Activated naive CD4-positive, alpha-beta T cell treated with anti-CD3 and anti-CD28 coated beads, Interleukin-2, amount 50 U/mL, for 24 hours (primary cell): ENCODE measurements around the gene KLHDC10.
"Not testable (repeated sequence)": the region's sequence is repeated elsewhere in the genome, so short reads cannot be mapped to it uniquely, and the experiment has no call there.

Experiments
- H3K27ac Mint-ChIP-seq: one replicate; pipeline ENCODE4 v1.8.0; 2021; ENCODE audit warnings: mild to moderate bottlenecking, mixed read lengths
- H3K27me3 Mint-ChIP-seq: one replicate; pipeline ENCODE4 v1.8.0; 2021; ENCODE audit warnings: mixed read lengths
- H3K36me3 Mint-ChIP-seq: one replicate; pipeline ENCODE4 v1.8.0; 2021; ENCODE audit warnings: mixed read lengths
- H3K4me1 Mint-ChIP-seq: one replicate; pipeline ENCODE4 v1.8.0; 2021; ENCODE audit warnings: mixed read lengths
- H3K4me3 Mint-ChIP-seq: one replicate; pipeline ENCODE4 v1.8.0; 2021; ENCODE audit warnings: mild to moderate bottlenecking, mixed read lengths
- H3K9me3 Mint-ChIP-seq: one replicate; pipeline ENCODE4 v1.8.0; 2021; ENCODE audit warnings: mixed read lengths

The KLHDC10 gene

DNA sequence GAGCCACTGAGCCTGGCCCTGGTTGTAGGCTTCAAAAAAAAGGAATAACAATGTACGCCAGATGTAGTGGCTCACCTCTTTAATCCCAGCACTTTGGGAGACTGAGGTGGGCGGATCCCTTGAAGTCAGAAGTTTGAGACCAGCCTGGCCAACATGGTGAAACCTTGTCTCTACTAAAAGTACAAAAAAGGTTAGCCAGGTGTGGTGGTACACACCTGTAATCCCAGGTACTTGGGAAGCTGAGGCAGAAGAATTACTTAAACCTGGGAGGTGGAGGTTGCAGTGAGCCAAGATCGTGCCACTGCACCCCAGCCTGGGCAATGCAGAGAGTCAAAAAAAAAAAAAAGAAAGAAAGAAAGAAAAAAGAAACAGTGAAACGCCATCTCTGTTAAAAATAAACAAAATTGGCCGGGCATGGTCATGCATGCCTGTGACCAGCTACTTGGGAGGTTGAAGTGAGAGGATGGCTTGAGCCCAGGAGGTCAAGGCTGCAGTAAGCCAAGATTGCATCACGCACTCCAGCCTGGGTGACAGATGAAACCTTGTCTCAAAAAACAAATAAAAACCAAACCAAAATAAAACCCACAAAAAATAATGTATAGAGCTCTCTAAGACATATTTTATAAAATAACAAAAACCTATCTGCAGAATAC lies 4.7 kb upstream of the KLHDC10 start:
- Mint-ChIP-seq H3K27me3 (no peaks in the 10 kb centered on the region), H3K9me3 (no peaks in the 10 kb centered on the region), H3K27ac (no peak overlapping the region), H3K36me3 (no peaks in the 10 kb centered on the region), H3K4me3 (no peak overlapping the region), H3K4me1 (peaks cover 8% of the 10 kb centered on the region)

DNA sequence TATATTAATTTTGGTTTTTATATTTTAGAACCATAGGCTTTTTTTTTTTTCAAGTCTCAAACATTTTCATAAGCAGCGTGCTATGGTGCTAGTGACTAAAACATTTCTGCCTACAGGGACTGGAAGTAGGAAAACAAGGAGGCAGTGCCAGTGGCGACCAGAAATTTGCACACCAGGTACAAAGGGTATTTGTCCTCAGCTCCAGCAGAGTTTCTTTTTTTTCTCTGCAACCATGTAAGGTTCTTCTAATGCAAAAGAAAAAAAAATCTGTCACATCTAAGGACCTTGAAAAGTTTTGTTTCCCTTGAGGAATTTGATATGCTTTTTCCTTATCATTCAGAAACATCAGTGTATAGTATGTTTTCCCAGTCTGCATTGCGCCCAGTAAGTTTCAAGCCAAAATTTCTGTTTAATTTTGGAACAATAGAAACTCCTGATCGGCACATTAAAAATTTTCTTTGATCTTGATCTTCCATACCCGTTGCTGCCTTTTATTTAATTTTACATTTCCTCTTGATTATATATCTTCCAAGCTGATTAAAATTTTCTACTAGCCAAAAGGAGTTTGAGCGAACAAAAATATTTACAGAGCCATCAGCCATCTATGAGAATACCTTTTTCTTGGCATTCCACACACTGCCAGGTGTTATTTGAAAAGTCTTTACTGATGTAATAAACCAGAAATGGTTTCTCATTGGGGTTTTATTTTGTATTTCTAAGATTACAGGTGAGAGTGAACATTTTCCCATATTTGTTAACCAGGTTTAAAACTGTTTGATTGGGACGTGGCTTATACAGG lies 956 bp upstream of the KLHDC10 start:
- Mint-ChIP-seq H3K4me3 (peak overlapping the region; percentile 98), H3K27ac (peak overlapping the region; percentile 96), H3K36me3 (peaks cover 3% of the 10 kb centered on the region), H3K27me3 (no peaks in the 10 kb centered on the region), H3K4me1 (peaks cover 39% of the 10 kb centered on the region), H3K9me3 (no peaks in the 10 kb centered on the region)

DNA sequence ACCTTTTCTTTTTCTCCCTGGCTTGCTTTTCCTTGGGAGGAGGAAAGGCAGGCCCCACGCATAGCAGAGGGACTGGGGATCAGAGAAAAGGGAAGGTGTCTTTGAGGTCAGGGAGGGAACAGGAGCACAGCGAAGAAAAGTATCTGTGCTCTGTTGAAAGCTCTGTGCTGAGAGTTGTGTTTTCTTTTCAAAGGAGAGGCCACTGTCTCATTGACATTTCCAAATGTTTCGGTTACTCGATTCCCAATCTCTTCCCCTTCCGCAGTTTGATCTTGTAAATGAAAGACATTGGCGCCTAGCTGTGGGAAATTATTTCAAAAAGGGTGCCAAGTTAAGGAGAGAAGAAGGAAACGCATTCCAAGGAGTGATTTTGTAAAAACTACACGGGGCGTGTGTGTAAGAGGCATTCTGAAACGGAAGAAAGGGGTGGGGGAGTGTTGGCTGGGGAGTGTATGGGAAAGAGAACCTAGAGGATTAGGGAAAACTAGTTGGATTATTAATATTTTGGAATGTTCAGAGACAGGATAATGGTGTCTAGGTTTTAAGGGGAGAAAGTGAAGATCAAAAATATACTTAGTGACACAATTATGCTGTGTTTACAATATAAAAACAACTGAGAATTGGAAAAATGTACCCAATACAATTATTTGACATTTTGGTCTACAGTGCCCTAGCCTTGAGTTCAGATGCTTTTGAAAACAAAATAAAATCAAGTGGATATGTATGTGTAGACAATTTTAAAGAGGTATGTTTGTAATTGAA lies 708 bp downstream of the KLHDC10 start:
- no peaks in the 10 kb centered on the region for H3K9me3 Mint-ChIP-seq
- no peaks in the 10 kb centered on the region for H3K27me3 Mint-ChIP-seq
- peak overlapping the region; percentile 83 for H3K27ac Mint-ChIP-seq
- peak overlapping the region; percentile 98 for H3K4me3 Mint-ChIP-seq
- peaks cover 3% of the 10 kb centered on the region for H3K36me3 Mint-ChIP-seq
- peaks cover 53% of the 10 kb centered on the region for H3K4me1 Mint-ChIP-seq

DNA sequence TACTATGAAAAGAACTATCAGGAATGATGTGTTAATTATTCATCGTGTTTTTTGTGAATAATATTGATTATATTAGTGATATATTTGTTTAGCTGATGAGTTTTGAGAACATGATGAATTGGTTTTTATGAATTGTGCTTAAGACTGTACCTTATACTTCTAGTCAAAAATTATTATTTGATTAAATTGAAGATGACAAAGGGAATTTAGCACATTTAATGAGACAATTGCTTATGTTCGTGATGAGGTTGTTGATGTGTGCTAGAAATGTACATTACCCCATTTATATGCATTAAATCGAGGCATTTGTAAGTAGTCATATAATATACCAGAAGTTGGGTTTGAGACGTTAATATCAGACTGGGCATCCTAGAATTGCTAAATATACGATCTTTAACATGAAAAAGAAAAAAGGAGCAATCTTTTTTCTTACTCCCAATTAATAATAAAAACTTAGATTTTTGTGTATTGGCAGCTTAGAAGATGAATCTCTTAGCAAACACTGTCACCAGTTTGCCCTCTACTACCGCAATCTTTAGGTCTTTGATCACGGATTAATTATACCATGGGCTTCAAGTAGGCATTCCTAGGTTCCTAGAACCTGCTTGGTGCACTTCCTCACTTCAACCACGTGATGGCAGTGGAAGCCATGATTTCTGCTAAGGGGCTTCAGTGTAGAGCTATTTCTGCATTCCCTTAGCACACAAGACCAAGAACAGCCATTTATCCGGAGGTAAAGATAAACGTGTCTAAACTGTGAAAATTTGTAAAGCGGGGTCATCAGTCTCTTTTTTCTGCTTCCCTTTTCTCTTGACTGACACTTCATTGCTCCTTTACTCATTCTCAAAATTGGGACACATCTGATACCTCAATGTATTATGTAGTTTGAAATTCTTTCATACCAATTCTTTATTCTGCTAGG lies 1.6 kb downstream of the KLHDC10 start:
- no peak overlapping the region for H3K27ac Mint-ChIP-seq
- no peaks in the 10 kb centered on the region for H3K9me3 Mint-ChIP-seq

DNA sequence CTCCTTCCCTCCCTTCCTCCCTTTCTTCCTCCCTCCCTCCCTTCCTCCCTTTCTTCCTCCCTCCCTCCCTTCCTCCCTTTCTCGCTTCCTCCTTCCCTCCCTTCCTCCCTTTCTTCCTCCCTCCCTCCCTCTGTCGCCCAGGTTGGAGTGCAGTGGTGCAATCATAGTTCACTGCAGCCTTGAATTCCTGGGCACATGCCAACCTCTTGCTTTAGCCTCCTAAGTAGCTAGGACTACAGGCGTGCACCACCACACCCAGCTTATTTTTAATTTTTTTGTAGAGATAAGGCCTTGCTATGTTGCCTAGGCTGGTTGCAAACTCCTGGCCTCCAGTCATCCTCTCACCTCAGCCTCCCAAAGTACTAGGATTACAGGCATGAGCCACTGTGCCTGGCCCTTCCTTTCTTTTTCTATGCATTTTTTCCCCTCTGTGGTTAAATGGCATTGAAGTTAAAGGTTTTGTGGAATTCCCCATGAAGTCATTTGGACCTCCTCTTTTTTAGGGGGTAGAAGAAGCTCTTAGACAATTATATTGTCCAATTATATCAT lies 9.6 kb downstream of the KLHDC10 start:
- no peak overlapping the region for H3K27ac Mint-ChIP-seq
- H3K27me3 Mint-ChIP-seq = no peaks in the 10 kb centered on the region
- peaks cover 14% of the 10 kb centered on the region for H3K36me3 Mint-ChIP-seq
- H3K4me1 Mint-ChIP-seq = peaks cover 51% of the 10 kb centered on the region
- no peaks in the 10 kb centered on the region for H3K9me3 Mint-ChIP-seq
- H3K4me3 Mint-ChIP-seq = no peak overlapping the region

More for the DNA sequence above, 1.6 kb downstream of the KLHDC10 start:
- no peaks in the 10 kb centered on the region for H3K27me3 Mint-ChIP-seq
- peaks cover 57% of the 10 kb centered on the region for H3K4me1 Mint-ChIP-seq
- H3K4me3 Mint-ChIP-seq = peak overlapping the region; percentile 98
- H3K36me3 Mint-ChIP-seq = peaks cover 3% of the 10 kb centered on the region

DNA sequence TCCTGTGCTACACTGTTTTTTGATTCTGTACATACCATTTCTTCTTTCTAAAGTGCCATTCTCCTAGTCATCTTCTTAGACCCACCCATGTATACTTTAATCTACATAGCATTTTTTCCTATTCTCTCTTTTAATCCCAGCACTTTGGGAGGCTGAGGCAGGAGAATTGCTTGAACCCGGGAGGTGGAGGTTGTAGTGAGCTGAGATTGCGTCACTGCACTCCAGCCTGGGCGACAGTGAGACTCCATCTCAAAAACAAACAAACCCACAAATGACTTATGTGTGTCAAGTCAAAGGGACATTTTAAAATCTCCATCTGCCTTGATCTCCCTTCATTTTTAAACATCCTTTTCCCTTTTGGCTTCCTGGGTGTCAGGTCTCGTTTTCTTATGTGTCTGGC lies 13.2 kb downstream of the KLHDC10 start:
- H3K9me3 Mint-ChIP-seq, H3K4me3 Mint-ChIP-seq, H3K27ac Mint-ChIP-seq, H3K27me3 Mint-ChIP-seq: not testable (repeated sequence)
- Mint-ChIP-seq H3K4me1 (peaks cover 47% of the 10 kb centered on the region), H3K36me3 (peaks cover 14% of the 10 kb centered on the region)

DNA sequence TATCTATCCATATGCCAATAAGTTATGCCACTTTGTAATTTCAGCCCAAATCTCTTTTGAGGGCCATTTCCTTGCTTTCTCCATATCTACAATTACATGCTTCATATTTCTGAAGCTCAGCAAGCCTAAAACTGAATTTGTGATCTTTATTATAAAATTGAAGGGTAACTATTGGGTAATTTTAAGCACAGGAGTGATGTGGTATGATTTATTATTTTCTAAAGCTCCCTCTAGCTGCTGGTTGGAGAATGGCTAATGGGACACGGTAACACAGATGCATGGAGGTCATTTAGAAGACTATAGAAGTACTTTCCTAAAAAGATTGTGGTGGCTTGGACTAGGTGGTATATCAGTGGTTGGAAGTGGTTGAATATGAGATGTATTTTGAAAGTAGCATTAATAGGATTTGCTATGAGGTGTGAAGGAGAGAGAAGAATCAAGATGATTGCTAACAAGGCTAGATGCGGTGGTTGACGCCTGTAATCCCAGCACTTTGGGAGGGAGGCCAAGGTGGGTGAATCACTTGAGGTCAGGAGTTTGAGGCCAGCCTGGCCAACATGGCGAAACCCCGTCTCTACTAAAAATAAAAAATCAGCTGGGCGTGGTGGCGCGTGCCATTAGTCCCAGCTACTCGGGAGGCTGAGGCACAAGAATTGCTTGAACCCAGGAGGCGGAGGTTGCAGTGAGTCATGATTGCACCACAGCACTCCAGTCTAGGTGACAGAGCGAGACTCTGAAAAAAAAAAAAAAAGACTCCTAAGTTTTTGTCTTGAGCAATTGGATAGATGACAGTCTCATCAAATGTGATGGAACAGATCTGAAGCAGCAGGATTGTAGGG lies 13.9 kb downstream of the KLHDC10 start:
- H3K4me3 Mint-ChIP-seq = no peak overlapping the region

DNA sequence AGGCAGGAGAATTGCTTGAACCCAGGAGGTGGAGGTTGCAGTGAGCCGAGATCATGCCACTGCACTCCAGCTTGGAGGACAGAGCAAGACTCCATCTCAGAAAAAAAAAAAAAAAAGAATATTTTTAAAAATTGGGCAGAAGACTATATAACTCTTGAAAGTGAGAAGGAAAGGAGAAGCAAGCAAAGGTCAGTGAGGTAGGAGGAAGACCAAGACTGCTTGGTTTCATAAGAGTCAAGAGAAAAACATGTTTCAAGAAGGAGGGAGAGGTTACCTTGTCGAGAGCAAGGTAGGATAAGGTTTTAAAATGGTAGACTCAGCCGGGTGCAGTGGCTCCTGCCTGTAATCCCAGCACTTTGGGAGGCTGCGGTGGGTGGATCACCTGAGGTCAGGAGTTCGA lies 14.9 kb downstream of the KLHDC10 start:
- not testable (repeated sequence) for H3K4me3 Mint-ChIP-seq, H3K9me3 Mint-ChIP-seq, H3K27ac Mint-ChIP-seq, H3K27me3 Mint-ChIP-seq
- Mint-ChIP-seq H3K36me3 (peaks cover 14% of the 10 kb centered on the region), H3K4me1 (peaks cover 50% of the 10 kb centered on the region)

More for the DNA sequence above, 13.9 kb downstream of the KLHDC10 start:
- Mint-ChIP-seq H3K36me3 (peaks cover 14% of the 10 kb centered on the region), H3K9me3 (no peaks in the 10 kb centered on the region), H3K27ac (no peak overlapping the region), H3K27me3 (no peaks in the 10 kb centered on the region), H3K4me1 (peaks cover 53% of the 10 kb centered on the region)

DNA sequence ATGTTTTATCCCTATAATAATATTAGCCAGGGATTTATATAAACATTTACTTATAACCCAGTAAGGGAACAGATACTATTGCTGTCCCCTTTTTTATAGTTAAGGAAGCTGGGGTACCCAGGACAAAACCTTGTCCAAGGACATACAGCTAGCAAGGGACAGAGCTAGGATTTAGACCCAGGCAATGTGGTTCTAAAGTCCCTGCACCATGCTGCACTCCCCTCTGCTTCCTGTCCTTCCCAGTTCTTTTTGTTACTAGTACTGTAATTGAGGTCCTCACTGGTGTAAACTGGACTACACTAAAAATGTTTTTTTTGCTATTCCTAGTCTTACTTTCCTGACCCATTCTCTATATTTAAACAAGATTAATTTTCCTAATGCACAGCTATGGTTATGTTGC lies 16.6 kb downstream of the KLHDC10 start:
- Mint-ChIP-seq H3K4me3 (no peak overlapping the region), H3K27ac (no peak overlapping the region), H3K27me3 (no peaks in the 10 kb centered on the region), H3K36me3 (peaks cover 11% of the 10 kb centered on the region), H3K9me3 (no peaks in the 10 kb centered on the region), H3K4me1 (peaks cover 48% of the 10 kb centered on the region)

DNA sequence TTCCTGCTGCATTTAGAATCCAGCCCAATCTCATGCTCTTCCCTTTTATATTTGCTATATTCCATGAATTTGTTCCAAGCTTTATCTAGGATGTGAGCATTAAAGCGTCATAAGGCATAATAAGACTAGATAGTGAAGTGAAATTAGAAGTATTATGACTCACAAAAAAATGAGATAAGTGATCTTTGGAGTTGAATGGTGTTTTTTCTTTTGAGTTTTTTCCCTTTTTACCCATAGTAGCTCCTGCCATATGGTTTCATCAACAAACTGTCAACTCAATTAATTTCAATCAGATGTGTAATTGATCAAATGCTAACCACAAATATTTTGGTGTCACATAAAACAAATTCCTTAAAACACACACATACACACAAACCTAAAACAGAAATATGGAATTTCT lies 17.0 kb downstream of the KLHDC10 start:
- H3K9me3 Mint-ChIP-seq = no peaks in the 10 kb centered on the region

DNA sequence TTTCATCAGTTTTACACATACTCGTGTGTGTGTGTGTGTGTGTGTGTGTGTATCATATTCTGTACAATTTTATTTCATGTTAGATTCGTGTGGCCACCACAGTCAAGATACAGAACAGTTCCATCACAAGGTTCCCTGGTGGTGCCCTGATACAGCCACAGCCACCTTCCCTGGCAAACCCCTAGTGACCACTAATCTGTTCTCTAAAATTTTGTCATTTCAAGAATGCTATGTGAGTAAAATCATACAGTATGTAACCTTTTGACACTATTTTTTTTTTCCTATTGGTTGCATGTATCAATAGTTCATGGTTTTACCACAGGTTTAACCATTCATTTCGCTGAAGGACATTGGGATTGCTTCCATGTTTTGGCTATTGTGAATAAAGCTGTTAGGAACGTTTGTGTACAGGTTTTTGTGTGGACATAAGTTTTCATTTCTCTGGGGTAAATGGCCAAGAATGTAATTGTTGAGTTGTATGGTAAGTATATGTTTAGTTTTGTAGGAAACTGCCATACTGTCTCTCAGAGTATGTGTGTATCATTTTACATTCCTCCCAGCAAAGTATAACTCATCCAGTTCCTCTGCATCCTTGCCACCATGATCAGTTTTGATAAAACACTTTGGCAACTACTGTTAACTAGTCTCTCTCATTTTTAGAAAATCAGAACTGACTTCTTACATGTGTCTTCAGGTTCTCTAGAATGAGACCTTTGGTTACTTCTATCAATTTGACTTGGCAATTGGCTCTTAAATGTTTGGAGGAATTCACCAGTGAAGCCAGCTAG lies 20.6 kb downstream of the KLHDC10 start:
- Mint-ChIP-seq H3K27ac (no peak overlapping the region), H3K36me3 (no peaks in the 10 kb centered on the region), H3K4me1 (peaks cover 31% of the 10 kb centered on the region), H3K4me3 (no peak overlapping the region), H3K27me3 (no peaks in the 10 kb centered on the region), H3K9me3 (no peaks in the 10 kb centered on the region)

More for the DNA sequence above, 17.0 kb downstream of the KLHDC10 start:
- Mint-ChIP-seq H3K4me1 (peaks cover 51% of the 10 kb centered on the region), H3K27ac (no peak overlapping the region), H3K4me3 (no peak overlapping the region), H3K27me3 (no peaks in the 10 kb centered on the region), H3K36me3 (peaks cover 11% of the 10 kb centered on the region)

DNA sequence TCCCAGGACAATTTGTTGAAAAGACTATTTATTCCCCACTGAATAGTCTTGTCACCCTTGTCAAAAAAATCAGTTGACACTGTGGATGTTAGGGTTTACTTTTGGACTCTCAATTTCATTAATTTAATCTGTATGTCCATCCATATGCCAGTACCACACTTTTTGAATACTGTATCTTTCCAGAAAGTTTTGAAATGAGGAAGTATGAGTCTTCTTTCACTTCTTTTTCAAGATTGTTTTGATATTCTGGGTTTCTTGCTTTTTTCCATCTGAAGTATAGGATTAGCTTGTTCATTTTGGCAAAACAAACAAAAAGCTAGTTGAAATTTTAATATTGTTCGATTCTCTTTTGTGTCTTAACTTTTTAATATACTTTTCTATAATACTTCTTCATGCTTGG lies 21.7 kb downstream of the KLHDC10 start:
- H3K4me1 Mint-ChIP-seq = peaks cover 24% of the 10 kb centered on the region
- no peak overlapping the region for H3K4me3 Mint-ChIP-seq
- H3K36me3 Mint-ChIP-seq = peaks cover 2% of the 10 kb centered on the region
- no peaks in the 10 kb centered on the region for H3K9me3 Mint-ChIP-seq
- no peaks in the 10 kb centered on the region for H3K27me3 Mint-ChIP-seq
- no peak overlapping the region for H3K27ac Mint-ChIP-seq

DNA sequence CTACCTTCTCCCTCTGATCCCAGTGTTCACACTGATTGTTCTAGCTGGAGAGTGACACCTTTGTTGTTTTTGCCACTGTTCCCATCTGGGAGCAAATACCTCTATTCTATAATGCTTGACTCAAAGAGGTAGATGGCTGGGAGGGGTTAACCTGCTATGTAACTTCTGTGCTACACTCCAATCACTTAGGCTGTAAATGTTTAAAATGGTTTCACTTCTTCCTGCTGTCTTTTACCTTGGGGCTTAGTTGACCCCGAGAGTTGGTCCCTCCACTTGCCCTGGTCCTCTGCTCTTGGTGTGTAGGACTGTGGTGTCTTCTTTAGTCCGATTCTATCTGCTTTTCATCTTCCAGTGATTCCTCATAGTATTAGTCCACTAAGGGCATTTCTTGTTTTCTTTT lies 22.3 kb downstream of the KLHDC10 start:
- no peaks in the 10 kb centered on the region for H3K27me3 Mint-ChIP-seq
- H3K9me3 Mint-ChIP-seq = no peaks in the 10 kb centered on the region
- H3K4me1 Mint-ChIP-seq = peaks cover 20% of the 10 kb centered on the region
- H3K27ac Mint-ChIP-seq = no peak overlapping the region
- H3K4me3 Mint-ChIP-seq = no peak overlapping the region
- H3K36me3 Mint-ChIP-seq = peaks cover 2% of the 10 kb centered on the region
